KMS-11 (cell line): Measurements from ENCODE around the gene PTGS1.

Source experiments
- H2AFZ ChIP-seq: fragments of 200-600 bp; sonication (generic); 2 replicates; pipeline ENCODE4 v1.6.1; 2016; ENCODE audit warnings: antibody characterized with exemption, mixed run types, low read depth
- H3K27ac ChIP-seq: fragments of 200-600 bp; sonication (generic); 2 replicates; pipeline ENCODE4 v1.6.1; 2016; ENCODE audit warnings: mild to moderate bottlenecking, mixed run types
- H3K27me3 ChIP-seq: fragments of 200-600 bp; sonication (generic); 2 replicates; pipeline ENCODE4 v1.6.1; 2017; ENCODE audit warnings: mild to moderate bottlenecking, low read depth, mixed run types, moderate library complexity; ENCODE audit not compliant: insufficient read depth
- H3K36me3 ChIP-seq: fragments of 200-600 bp; sonication (generic); 2 replicates; pipeline ENCODE4 v1.6.1; 2017; ENCODE audit warnings: mild to moderate bottlenecking, mixed run types; ENCODE audit not compliant: insufficient read depth
- H3K4me1 ChIP-seq: fragments of 200-600 bp; sonication (generic); 2 replicates; pipeline ENCODE4 v1.6.1; 2016; ENCODE audit warnings: mild to moderate bottlenecking, low read depth, mixed run types; ENCODE audit not compliant: poor library complexity, severe bottlenecking
- H3K4me2 ChIP-seq: fragments of 200-600 bp; sonication (generic); 2 replicates; pipeline ENCODE4 v1.7.0; 2016; ENCODE audit warnings: mild to moderate bottlenecking, mixed run types
- H3K4me3 ChIP-seq: fragments of 200-600 bp; sonication (generic); IDR thresholded peaks from 2 replicates; pipeline ENCODE4 v1.6.1; 2017; ENCODE audit warnings: low read depth, low read length, mixed read lengths; ENCODE audit not compliant: insufficient read depth
- H3K79me2 ChIP-seq: fragments of 200-600 bp; sonication (generic); 2 replicates; pipeline ENCODE4 v1.6.1; 2016; ENCODE audit warnings: low read depth, mixed run types; ENCODE audit not compliant: insufficient read depth
- H3K9ac ChIP-seq: fragments of 200-600 bp; sonication (generic); 2 replicates; pipeline ENCODE4 v1.6.1; 2016; ENCODE audit warnings: mild to moderate bottlenecking, mixed run types
- H4K20me1 ChIP-seq: fragments of 200-600 bp; sonication (generic); 2 replicates; pipeline ENCODE4 v1.6.1; 2016; ENCODE audit warnings: mild to moderate bottlenecking, mixed run types; ENCODE audit not compliant: insufficient read depth
- CTCF ChIP-seq: fragments of 200-600 bp; sonication (generic); conservative IDR thresholded peaks from 2 replicates; pipeline ENCODE4 v1.6.1; 2017; ENCODE audit warnings: low read depth, mild to moderate bottlenecking, antibody characterized with exemption, low read length, moderate library complexity, mixed read lengths

PTGS1 gene

DNA sequence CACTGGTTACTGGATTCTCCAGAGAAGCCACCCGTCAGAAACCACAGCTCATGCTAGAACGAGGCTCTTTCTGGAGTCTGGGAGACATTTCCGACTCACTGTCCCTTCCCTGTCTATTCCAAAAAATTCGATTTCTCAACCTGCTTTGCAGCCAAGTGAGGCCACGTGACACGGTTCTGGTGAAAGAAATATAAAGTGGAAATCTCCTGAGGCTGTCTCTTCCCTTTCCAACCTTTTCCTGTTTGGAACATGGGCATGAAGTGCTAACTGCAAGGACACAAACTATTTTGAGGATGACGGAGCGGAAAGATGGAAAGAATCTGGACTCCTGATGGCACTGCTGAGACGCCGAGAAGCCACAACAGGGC, 6.1 kb upstream of the PTGS1 start:
- H3K4me2 ChIP-seq, result no peak overlapping the region
- no peaks in the 10 kb centered on the region for H3K4me1 ChIP-seq
- H3K4me3 ChIP-seq, result no peak overlapping the region
- no peak for TF ChIP-seq CTCF
- no peaks in the 10 kb centered on the region for H4K20me1 ChIP-seq
- no peaks in the 10 kb centered on the region for H3K79me2 ChIP-seq
- no peak overlapping the region for H3K9ac ChIP-seq
- no peak overlapping the region for H2AFZ ChIP-seq
- no peaks in the 10 kb centered on the region for H3K27me3 ChIP-seq
- no peaks in the 10 kb centered on the region for H3K36me3 ChIP-seq
- H3K27ac ChIP-seq, result no peak overlapping the region

- Histone ChIP-seq H4K20me1 (no peaks in the 10 kb centered on the region), H2AFZ (no peak overlapping the region), H3K36me3 (no peaks in the 10 kb centered on the region), H3K9ac (no peak overlapping the region), H3K4me1 (no peaks in the 10 kb centered on the region), H3K27ac (no peak overlapping the region), H3K79me2 (no peaks in the 10 kb centered on the region), H3K4me2 (no peak overlapping the region), H3K4me3 (no peak overlapping the region), H3K27me3 (no peaks in the 10 kb centered on the region)
- TF ChIP-seq CTCF, result no peak
Observed at GRCh38 chr9:122366074-122366660, 4.7 kb upstream of the PTGS1 start.

- H3K4me1 ChIP-seq, result no peaks in the 10 kb centered on the region
- H3K27ac ChIP-seq, result no peak overlapping the region
- H3K4me3 ChIP-seq, result no peak overlapping the region
- H3K9ac ChIP-seq, result no peak overlapping the region
- no peak overlapping the region for H2AFZ ChIP-seq
- H3K36me3 ChIP-seq, result no peaks in the 10 kb centered on the region
- no peaks in the 10 kb centered on the region for H3K27me3 ChIP-seq
- H3K4me2 ChIP-seq, result no peak overlapping the region
- no peak for TF ChIP-seq CTCF
- H3K79me2 ChIP-seq, result no peaks in the 10 kb centered on the region
- no peaks in the 10 kb centered on the region for H4K20me1 ChIP-seq
Observed at GRCh38 chr9:122367065-122367464, 3.8 kb upstream of the PTGS1 start.

GRCh38 chr9:122367774-122368460, 2.9 kb upstream of the PTGS1 start:
- no peaks in the 10 kb centered on the region for H3K79me2 ChIP-seq
- H3K4me3 ChIP-seq, result no peak overlapping the region
- H3K4me1 ChIP-seq, result no peaks in the 10 kb centered on the region
- no peak overlapping the region for H3K4me2 ChIP-seq
- no peak overlapping the region for H3K9ac ChIP-seq
- H2AFZ ChIP-seq, result no peak overlapping the region
- no peaks in the 10 kb centered on the region for H4K20me1 ChIP-seq
- no peaks in the 10 kb centered on the region for H3K36me3 ChIP-seq
- no peak for TF ChIP-seq CTCF
- H3K27ac ChIP-seq, result no peak overlapping the region
- no peaks in the 10 kb centered on the region for H3K27me3 ChIP-seq
